Measurements from ENCODE around the gene RIMBP2.

The RIMBP2 gene

DNA sequence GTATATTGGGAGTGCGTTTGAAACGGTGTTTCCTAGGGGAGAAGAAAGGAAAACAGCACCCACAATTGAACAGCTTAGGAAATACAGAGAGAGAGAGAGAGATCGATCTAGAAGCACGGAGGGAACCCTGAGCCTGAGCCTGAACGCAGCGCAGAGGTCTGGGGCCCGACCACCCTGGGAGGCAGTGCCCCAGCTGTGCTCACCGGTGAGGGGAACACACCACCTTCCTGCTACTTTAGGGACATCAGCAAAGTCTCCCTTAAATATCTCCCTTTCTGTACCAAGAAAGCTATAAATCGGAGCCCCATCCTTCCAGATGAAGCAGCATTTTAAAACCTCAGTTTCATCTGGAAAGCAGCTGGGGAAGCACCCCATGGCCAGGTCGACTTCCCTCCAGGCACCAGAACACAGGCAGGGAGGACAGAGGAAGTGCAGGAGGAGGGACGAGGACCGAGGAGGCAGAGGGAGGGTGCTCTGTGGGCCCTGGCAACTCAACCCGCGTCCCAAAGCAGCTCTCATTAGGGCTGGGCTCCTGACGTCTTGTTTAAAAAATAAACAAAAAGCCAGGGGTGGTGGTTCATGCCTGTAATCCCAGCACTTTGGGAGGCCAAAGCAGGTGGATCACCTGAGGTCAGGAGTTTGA, 12.2 kb downstream of the RIMBP2 start:
- Histone ChIP-seq H3K27me3 (replicated peaks; ENCODE audit: insufficient read depth, low read length) (no peaks in the 10 kb centered on the region), H3K4me2 (ENCODE audit: low read depth, low read length) (no peak overlapping the region)

DNA sequence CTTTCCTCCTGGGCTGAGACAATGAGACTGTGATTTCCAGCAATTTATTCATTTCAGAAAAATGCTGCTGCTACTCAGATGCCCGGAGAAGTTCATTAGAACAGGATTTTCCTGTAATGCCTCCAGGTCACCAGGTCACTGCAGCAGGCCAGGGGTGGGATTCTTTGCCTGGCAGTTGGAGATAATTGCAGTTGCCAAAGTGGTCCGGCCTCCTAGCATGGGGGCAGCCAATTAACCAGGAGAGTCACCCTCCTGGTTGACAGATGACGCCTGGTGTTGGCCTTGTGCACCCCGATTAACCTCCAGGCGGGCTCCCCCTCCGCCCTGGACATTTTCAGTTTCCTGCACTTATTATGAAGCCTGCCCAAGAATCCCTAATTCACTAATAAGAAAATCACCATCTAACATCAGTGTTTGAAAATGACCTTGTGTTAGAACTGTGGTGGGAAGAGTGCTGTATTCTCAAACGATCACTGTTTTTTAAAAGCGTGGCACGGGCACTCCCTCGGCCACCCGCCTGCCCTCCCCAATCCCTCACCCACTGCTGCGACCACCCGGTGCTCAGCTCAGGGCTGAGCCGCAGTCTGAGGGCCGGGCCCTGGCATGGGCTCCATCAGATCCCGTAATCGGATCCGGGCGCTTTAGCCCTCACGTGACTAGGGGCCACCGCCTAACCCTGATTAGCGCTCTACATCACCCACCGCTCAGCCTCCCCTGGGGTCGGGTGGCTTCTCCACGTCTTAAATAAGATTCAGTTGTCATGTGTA, 12.9 kb downstream of the RIMBP2 start:
- Histone ChIP-seq H3K9me2 (replicated peaks; ENCODE audit: insufficient read depth, low read length) (no peaks in the 10 kb centered on the region), H3K9me3 (replicated peaks; ENCODE audit: insufficient read depth, low read length) (no peaks in the 10 kb centered on the region), H3K9ac (ENCODE audit: low read length) (no peak overlapping the region), H3K36me3 (replicated peaks; ENCODE audit: insufficient read depth, low read length) (no peaks in the 10 kb centered on the region), H3K4me1 (ENCODE audit: low read length) (no peaks in the 10 kb centered on the region), H2AFZ (ENCODE audit: low read length) (no peak overlapping the region), H3K27me3 (replicated peaks; ENCODE audit: insufficient read depth, low read length) (no peaks in the 10 kb centered on the region), H3K4me2 (ENCODE audit: low read depth, low read length) (no peak overlapping the region), H4K20me1 (ENCODE audit: insufficient read depth, low read length) (no peaks in the 10 kb centered on the region), H3K4me3 (ENCODE audit: low read length) (no peak overlapping the region), H3K27ac (ENCODE audit: low read length) (no peak overlapping the region), H3F3A (ENCODE audit: insufficient read depth, low read length) (no peaks in the 10 kb centered on the region), H3K79me2 (ENCODE audit: low read length) (no peaks in the 10 kb centered on the region)
- TF ChIP-seq EZH2phosphoT487 (IDR thresholded peaks at IDR 0.05; ENCODE audit: low read length) (no peak), EZH2 (optimal IDR thresholded peaks at IDR 0.05; ENCODE audit: low read depth, low read length) (no peak)
- TF ChIP-seq, protein P1, sequence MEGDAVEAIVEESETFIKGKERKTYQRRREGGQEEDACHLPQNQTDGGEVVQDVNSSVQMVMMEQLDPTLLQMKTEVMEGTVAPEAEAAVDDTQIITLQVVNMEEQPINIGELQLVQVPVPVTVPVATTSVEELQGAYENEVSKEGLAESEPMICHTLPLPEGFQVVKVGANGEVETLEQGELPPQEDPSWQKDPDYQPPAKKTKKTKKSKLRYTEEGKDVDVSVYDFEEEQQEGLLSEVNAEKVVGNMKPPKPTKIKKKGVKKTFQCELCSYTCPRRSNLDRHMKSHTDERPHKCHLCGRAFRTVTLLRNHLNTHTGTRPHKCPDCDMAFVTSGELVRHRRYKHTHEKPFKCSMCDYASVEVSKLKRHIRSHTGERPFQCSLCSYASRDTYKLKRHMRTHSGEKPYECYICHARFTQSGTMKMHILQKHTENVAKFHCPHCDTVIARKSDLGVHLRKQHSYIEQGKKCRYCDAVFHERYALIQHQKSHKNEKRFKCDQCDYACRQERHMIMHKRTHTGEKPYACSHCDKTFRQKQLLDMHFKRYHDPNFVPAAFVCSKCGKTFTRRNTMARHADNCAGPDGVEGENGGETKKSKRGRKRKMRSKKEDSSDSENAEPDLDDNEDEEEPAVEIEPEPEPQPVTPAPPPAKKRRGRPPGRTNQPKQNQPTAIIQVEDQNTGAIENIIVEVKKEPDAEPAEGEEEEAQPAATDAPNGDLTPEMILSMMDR (IDR thresholded peaks at IDR 0.05; ENCODE audit: low read length): no peak
- no peak for DNase-seq

More for the DNA sequence above, 12.2 kb downstream of the RIMBP2 start:
- H2AFZ ChIP-seq (ENCODE audit: low read length): no peak overlapping the region
- H3K9ac ChIP-seq (ENCODE audit: low read length): no peak overlapping the region
- no peaks in the 10 kb centered on the region for H3K9me3 ChIP-seq (replicated peaks; ENCODE audit: insufficient read depth, low read length)
- H3K4me1 ChIP-seq (ENCODE audit: low read length): no peaks in the 10 kb centered on the region
- no peaks in the 10 kb centered on the region for H3K9me2 ChIP-seq (replicated peaks; ENCODE audit: insufficient read depth, low read length)
- no peaks in the 10 kb centered on the region for H3F3A ChIP-seq (ENCODE audit: insufficient read depth, low read length)
- no peak overlapping the region for H3K27ac ChIP-seq (ENCODE audit: low read length)
- DNase-seq: no peak
- H3K79me2 ChIP-seq (ENCODE audit: low read length): no peaks in the 10 kb centered on the region
- no peaks in the 10 kb centered on the region for H3K36me3 ChIP-seq (replicated peaks; ENCODE audit: insufficient read depth, low read length)
- H3K4me3 ChIP-seq (ENCODE audit: low read length): no peak overlapping the region
- no peaks in the 10 kb centered on the region for H4K20me1 ChIP-seq (ENCODE audit: insufficient read depth, low read length)
- TF ChIP-seq EZH2 (optimal IDR thresholded peaks at IDR 0.05; ENCODE audit: low read depth, low read length) (no peak), EZH2phosphoT487 (IDR thresholded peaks at IDR 0.05; ENCODE audit: low read length) (no peak)
- TF ChIP-seq, protein P1 (IDR thresholded peaks at IDR 0.05; ENCODE audit: low read length): no peak

DNA sequence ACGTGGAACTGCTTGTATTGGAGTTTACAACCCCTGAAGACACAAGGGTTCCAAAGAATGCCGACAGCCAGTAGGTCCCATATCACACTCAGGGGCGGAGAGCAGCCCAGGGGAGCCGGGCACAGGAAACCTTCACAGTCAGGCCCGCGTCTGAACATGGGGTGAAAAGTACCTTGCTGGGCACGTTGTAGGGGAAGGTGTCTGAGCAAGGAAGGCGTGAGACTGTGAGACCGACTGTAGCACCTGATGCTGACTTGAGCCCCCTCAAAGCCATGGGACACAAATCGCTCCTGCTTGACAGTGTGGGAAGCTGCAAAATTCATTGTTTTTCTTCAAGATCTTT, 14.7 kb downstream of the RIMBP2 start:
- H3K9me2 ChIP-seq (replicated peaks; ENCODE audit: insufficient read depth, low read length): no peaks in the 10 kb centered on the region
- no peaks in the 10 kb centered on the region for H3K36me3 ChIP-seq (replicated peaks; ENCODE audit: insufficient read depth, low read length)
- H3K9me3 ChIP-seq (replicated peaks; ENCODE audit: insufficient read depth, low read length): no peaks in the 10 kb centered on the region
- H3F3A ChIP-seq (ENCODE audit: insufficient read depth, low read length): no peaks in the 10 kb centered on the region
- DNase-seq: no peak
- no peaks in the 10 kb centered on the region for H3K27me3 ChIP-seq (replicated peaks; ENCODE audit: insufficient read depth, low read length)
- H3K4me1 ChIP-seq (ENCODE audit: low read length): no peaks in the 10 kb centered on the region
- H3K9ac ChIP-seq (ENCODE audit: low read length): no peak overlapping the region
- no peak overlapping the region for H3K27ac ChIP-seq (ENCODE audit: low read length)
- no peak overlapping the region for H3K4me2 ChIP-seq (ENCODE audit: low read depth, low read length)
- TF ChIP-seq EZH2 (optimal IDR thresholded peaks at IDR 0.05; ENCODE audit: low read depth, low read length) (no peak), EZH2phosphoT487 (IDR thresholded peaks at IDR 0.05; ENCODE audit: low read length) (no peak)
- TF ChIP-seq, protein P1 (IDR thresholded peaks at IDR 0.05; ENCODE audit: low read length): no peak
- no peaks in the 10 kb centered on the region for H3K79me2 ChIP-seq (ENCODE audit: low read length)
- no peak overlapping the region for H2AFZ ChIP-seq (ENCODE audit: low read length)
- H3K4me3 ChIP-seq (ENCODE audit: low read length): no peak overlapping the region
- no peaks in the 10 kb centered on the region for H4K20me1 ChIP-seq (ENCODE audit: insufficient read depth, low read length)
